ENCODE results near the gene PTGS2. TPM values are rescaled to one million over a fixed set of nuclear protein-coding genes. Genes with fewer than 3 reads are reported as not detected.

The PTGS2 gene
- total RNA-seq, 2 experiments from 2014 or later: 0.09 TPM; not detected in 1

DNA sequence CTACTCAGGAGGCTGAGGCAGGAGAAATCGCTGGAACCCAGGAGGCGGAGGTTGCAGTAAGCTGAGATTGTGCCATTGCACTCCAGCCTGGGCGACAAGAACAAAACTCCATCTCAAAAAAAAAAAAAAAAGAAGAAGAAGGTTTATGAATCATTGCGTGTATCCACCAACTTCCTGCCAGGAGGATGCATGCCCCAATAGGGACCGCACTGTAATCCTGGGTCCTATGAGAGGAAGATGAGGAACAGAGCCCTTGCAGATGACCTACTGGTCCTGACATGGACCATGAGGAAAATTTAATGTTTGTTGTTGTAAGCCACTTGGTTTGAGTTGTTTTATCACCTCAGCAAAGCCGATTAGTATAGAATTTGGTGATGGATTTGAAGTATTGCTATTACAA lies 56.7 kb downstream of the PTGS2 start:
- Mint-ChIP-seq H3K4me1 (ENCODE audit: low read depth) (peaks cover 11% of the 10 kb centered on the region), H3K36me3 (ENCODE audit: low read depth) (no peaks in the 10 kb centered on the region), H3K27me3 (peaks cover 4% of the 10 kb centered on the region), H3K4me3 (no peak overlapping the region), H3K9me3 (no peaks in the 10 kb centered on the region), H3K27ac (no peak overlapping the region)
- CTCF ChIA-PET: no interaction called here
- TF ChIP-seq CTCF (IDR thresholded peaks at IDR 0.05): no peak
- POLR2A ChIA-PET: no interaction called here
- intact Hi-C loops (cut with micrococcal nuclease): no loop called here
- ATAC-seq: no peak
- DNase-seq: no peak

Other genes with a start within 250 kb of the PTGS2 start
- not detected for gene PDC, start 219.3 kb downstream of the PTGS2 start, total RNA-seq
- gene PLA2G4A, start 148.5 kb upstream of the PTGS2 start, total RNA-seq: under 1 TPM in 1 of 2 experiments, not detected in 1; 0.11 TPM